Measurements from ENCODE around the gene SETBP1. TPM values are rescaled to one million over a fixed set of nuclear protein-coding genes. Genes with fewer than 3 reads are reported as not detected.

SETBP1 gene
- 0.89 and 2.6 TPM in 2 replicates for total RNA-seq

DNA sequence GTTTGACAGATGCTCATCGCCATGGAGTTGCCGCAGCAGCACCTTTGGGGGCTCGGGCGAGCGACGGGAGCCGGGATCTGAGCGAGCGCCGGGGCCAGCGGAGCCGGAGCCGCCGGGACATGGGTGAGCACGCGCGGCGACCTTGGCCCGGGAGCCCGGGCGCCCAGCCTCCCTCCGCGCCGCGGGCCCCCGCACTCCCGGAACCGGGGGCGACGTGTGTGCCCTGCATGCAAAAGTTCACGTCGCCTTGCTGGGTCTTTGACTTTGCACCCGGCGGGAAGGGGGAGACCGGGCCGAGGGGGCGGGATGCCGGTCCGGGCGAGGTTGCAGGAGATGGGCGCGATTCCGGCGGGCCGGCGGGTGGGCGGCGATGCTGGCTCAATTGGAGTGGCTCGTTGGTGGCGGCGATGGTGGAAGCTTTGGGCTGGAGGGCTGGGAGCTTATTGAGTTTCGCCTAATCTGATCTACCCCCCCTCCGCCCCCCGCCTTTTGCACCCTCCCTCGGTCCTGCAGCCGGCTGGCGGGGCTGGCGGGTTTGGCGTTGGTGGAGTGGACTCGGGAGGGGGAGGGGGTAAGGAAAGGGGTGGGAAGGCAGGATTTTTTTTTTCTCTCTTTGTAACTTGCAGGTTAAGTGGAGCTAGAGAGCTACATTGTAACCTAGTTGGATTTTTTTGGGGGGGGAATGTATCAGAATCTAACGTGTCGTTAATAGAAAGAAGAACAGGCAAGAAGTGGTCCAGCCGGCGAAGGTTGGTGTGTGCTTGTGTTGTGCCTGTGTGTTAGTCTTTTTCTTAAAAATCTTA is at the start of gene SETBP1:
SETBP1 (plus strand) TSS at position 616 of the 803 bp plus-strand sequence. CDS start 20,459 bp downstream, outside the sequence.

Data from smooth muscle cell of the umbilical artery (primary cell).